AG08395 (cell line): ENCODE results near the gene PRM2.

Experiments
- DNase-seq: peaks from one replicate; pipeline ENCODE4 v3.0.0; 2012; ENCODE audit warnings: mixed read lengths, low spot score

Gene PRM2

GRCh38 chr16:11225677-11226549 lies 50.4 kb downstream of the PRM2 start:
- DNase-seq, result no peak
